Measurements from ENCODE around the gene C11orf97. TPM values are rescaled to one million over a fixed set of nuclear protein-coding genes. Genes with fewer than 3 reads are reported as not detected.
"Not testable (repeated sequence)": the region's sequence is repeated elsewhere in the genome, so short reads cannot be mapped to it uniquely, and the experiment has no call there.

The C11orf97 gene
- total RNA-seq, 1 experiment from 2014 or later = not detected

DNA sequence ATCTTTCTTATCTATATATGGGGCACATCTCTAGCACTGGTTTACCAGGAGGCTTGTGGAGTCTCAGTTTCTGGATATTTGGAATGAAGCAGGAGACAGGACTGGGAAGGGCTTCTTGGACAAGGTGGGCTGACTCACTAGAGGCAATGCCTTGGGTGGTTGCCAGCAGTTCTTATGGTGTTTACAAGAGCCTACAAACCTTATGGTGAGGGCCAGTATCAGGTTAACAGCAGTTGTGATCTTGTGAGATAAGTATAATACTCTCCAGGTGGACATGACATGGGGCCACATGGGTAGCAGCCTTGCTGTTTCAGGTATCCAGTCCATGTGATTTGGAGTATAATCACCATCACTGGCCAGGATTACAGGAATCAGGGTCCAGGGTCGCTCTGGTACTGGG lies 41.7 kb downstream of the C11orf97 start:
- DNase-seq = no peak
- no peak overlapping the region for H3K4me3 Mint-ChIP-seq (ENCODE audit: low read depth, unreplicated experiment)
- H3K4me1 Mint-ChIP-seq (ENCODE audit: low read depth, unreplicated experiment) = peaks cover 34% of the 10 kb centered on the region
- H3K27me3 Mint-ChIP-seq (ENCODE audit: unreplicated experiment) = no peaks in the 10 kb centered on the region
- H3K9me3 Mint-ChIP-seq (ENCODE audit: low read depth, unreplicated experiment) = no peaks in the 10 kb centered on the region
- intact Hi-C loops (cut with micrococcal nuclease; ENCODE audit: unreplicated experiment) = loop anchor here (10.0 kb wide), 1 partner anchor 221 kb away; no protein-coding TSS in a partner anchor
- no peak overlapping the region for H3K27ac Mint-ChIP-seq (ENCODE audit: unreplicated experiment)
- peaks cover 18% of the 10 kb centered on the region for H3K36me3 Mint-ChIP-seq (ENCODE audit: insufficient read depth, unreplicated experiment)
- CTCF ChIA-PET = no interaction called here
- TF ChIP-seq CTCF (IDR thresholded peaks at IDR 0.05; ENCODE audit: unreplicated experiment) = no peak
- no TSS peak for BruUV-seq (replicated peaks)

GRCh38 chr11:94555752-94556329 lies 43.6 kb downstream of the C11orf97 start:
- H3K4me3 Mint-ChIP-seq (ENCODE audit: low read depth, unreplicated experiment); DNase-seq; H3K27me3 Mint-ChIP-seq (ENCODE audit: unreplicated experiment); CTCF ChIA-PET; H3K9me3 Mint-ChIP-seq (ENCODE audit: low read depth, unreplicated experiment); H3K36me3 Mint-ChIP-seq (ENCODE audit: insufficient read depth, unreplicated experiment); BruUV-seq (replicated peaks): not testable (repeated sequence)
- Mint-ChIP-seq H3K4me1 (ENCODE audit: low read depth, unreplicated experiment) (peaks cover 21% of the 10 kb centered on the region), H3K27ac (ENCODE audit: unreplicated experiment) (peak overlapping the region; percentile 27)
- intact Hi-C loops (cut with micrococcal nuclease; ENCODE audit: unreplicated experiment) = loop anchor here (10.0 kb wide), 1 partner anchor 219 kb away; no protein-coding TSS in a partner anchor

DNA sequence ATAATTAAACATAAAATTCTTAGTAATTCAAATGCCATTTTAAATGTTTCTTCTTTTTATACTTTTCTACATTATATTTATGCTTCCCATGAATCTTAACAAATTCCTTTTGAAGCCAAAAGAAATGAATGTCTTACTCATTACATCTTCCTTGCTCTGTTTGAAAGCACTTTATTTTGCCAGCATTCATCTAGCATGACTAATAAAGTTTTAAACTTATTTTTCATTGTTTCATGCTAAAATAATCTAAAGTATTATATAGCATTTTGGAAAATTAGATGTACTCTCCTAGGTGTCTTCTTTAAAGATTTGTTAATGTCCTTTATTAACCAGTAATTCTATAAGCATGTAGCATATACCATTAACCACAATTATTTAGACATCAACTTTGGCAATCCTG lies 45.2 kb downstream of the C11orf97 start:
- no peak overlapping the region for H3K4me3 Mint-ChIP-seq (ENCODE audit: low read depth, unreplicated experiment)
- no peak overlapping the region for H3K27ac Mint-ChIP-seq (ENCODE audit: unreplicated experiment)
- DNase-seq = no peak
- H3K4me1 Mint-ChIP-seq (ENCODE audit: low read depth, unreplicated experiment) = peaks cover 21% of the 10 kb centered on the region
- H3K27me3 Mint-ChIP-seq (ENCODE audit: unreplicated experiment) = no peaks in the 10 kb centered on the region
- H3K9me3 Mint-ChIP-seq (ENCODE audit: low read depth, unreplicated experiment) = no peaks in the 10 kb centered on the region
- no peak for TF ChIP-seq CTCF (IDR thresholded peaks at IDR 0.05; ENCODE audit: unreplicated experiment)
- no TSS peak for BruUV-seq (replicated peaks)
- CTCF ChIA-PET = no interaction called here
- no peaks in the 10 kb centered on the region for H3K36me3 Mint-ChIP-seq (ENCODE audit: insufficient read depth, unreplicated experiment)
- intact Hi-C loops (cut with micrococcal nuclease; ENCODE audit: unreplicated experiment) = loop anchor here (10.0 kb wide), 1 partner anchor 217 kb away; no protein-coding TSS in a partner anchor

GRCh38 chr11:94557992-94558391 lies 45.7 kb downstream of the C11orf97 start:
- DNase-seq = no peak
- intact Hi-C loops (cut with micrococcal nuclease; ENCODE audit: unreplicated experiment) = loop anchor here (10.0 kb wide), 1 partner anchor 217 kb away; no protein-coding TSS in a partner anchor
- Mint-ChIP-seq H3K4me1 (ENCODE audit: low read depth, unreplicated experiment) (peaks cover 27% of the 10 kb centered on the region), H3K27me3 (ENCODE audit: unreplicated experiment) (no peaks in the 10 kb centered on the region), H3K36me3 (ENCODE audit: insufficient read depth, unreplicated experiment) (no peaks in the 10 kb centered on the region), H3K4me3 (ENCODE audit: low read depth, unreplicated experiment) (no peak overlapping the region), H3K27ac (ENCODE audit: unreplicated experiment) (no peak overlapping the region), H3K9me3 (ENCODE audit: low read depth, unreplicated experiment) (no peaks in the 10 kb centered on the region)
- TF ChIP-seq CTCF (IDR thresholded peaks at IDR 0.05; ENCODE audit: unreplicated experiment) = no peak
- BruUV-seq (replicated peaks) = no TSS peak
- CTCF ChIA-PET = no interaction called here

DNA sequence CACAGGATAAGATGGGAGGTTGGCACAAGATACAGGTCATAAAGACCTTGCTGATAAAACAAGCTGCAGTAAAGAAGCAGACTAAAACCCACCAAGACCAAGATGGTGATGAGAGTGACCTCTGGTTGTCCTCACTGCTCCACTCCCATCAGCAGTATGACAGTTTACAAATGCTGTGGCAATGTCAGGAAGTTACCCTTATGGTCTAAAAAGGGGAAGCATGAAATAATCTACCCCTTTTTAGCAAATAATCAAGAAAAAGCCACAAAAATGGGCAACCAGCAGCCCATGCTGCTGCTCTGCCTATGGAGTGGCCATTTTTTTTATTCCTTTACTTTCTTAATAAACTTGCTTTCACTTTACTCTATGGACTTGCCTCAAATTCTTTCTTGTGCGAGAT lies 46.2 kb downstream of the C11orf97 start:
- intact Hi-C loops (cut with micrococcal nuclease; ENCODE audit: unreplicated experiment) = loop anchor here (10.0 kb wide), 1 partner anchor 216 kb away; no protein-coding TSS in a partner anchor
- CTCF ChIA-PET = no interaction called here
- no TSS peak for BruUV-seq (replicated peaks)
- no peak for TF ChIP-seq CTCF (IDR thresholded peaks at IDR 0.05; ENCODE audit: unreplicated experiment)
- Mint-ChIP-seq H3K4me1 (ENCODE audit: low read depth, unreplicated experiment) (peaks cover 31% of the 10 kb centered on the region), H3K9me3 (ENCODE audit: low read depth, unreplicated experiment) (no peaks in the 10 kb centered on the region), H3K36me3 (ENCODE audit: insufficient read depth, unreplicated experiment) (no peaks in the 10 kb centered on the region), H3K27me3 (ENCODE audit: unreplicated experiment) (no peaks in the 10 kb centered on the region), H3K27ac (ENCODE audit: unreplicated experiment) (no peak overlapping the region), H3K4me3 (ENCODE audit: low read depth, unreplicated experiment) (no peak overlapping the region)
- no peak for DNase-seq

Data from Calu3 (cell line).